HCT116 (cell line): Measurements from ENCODE around the gene KSR2. TPM values are rescaled to one million over a fixed set of nuclear protein-coding genes. Genes with fewer than 3 reads are reported as not detected.

ENCODE experiments used
- ATAC-seq: fragments of 200-7000 bp; cut with Tn5 transposase; 2 replicates; pipeline ENCODE4 v1.9.1; 2020; ENCODE audit warnings: mild to moderate bottlenecking, moderate library complexity
- BruUV-seq: library from RNA; stranded (reverse); fragments of 400-500 nt; replicated peaks from 2 replicates; lab custom pipeline; 2021; lab: Mats Ljungman, UMichigan
- CTCF ChIA-PET: fragments of 300-600 bp; sonication (Branson Sonifier 250); formaldehyde crosslinking; loops from one replicate; lab custom pipeline; 2021; ENCODE audit warnings: antibody characterized with exemption; lab: Charles Lee
- POLR2A ChIA-PET: fragments of 300-600, 350-600 bp; sonication (Branson Sonifier 250); formaldehyde crosslinking; loops from one replicate; lab custom pipeline; 2021; ENCODE audit warnings: antibody characterized with exemption; lab: Charles Lee
- RAD21 ChIA-PET, 2 experiments: fragments of 300-600 bp; sonication (Branson Sonifier 250); formaldehyde crosslinking; loops; one replicate each; lab custom pipeline; 2023; ENCODE audit warnings: low total read pairs in 2 of 2; ENCODE audit not compliant: uncharacterized antibody in 2 of 2, unreplicated experiment in 2 of 2, low non-redundant PET in 1 of 2; lab: Charles Lee
- DNase-seq: peaks from one replicate; pipeline ENCODE4 v3.0.0-alpha.2; 2010; ENCODE audit warnings: low read depth, low spot score
- H2AFZ ChIP-seq: fragments of 200-600 bp; shearing (Covaris generic), sonication (generic); 2 replicates; pipeline ENCODE4 v1.6.1; 2017; ENCODE audit warnings: low read depth, mixed run types, mixed read lengths, antibody characterized with exemption, low read length; ENCODE audit not compliant: poor library complexity, severe bottlenecking
- H3K27ac ChIP-seq: 2 replicates; pipeline ENCODE4 v1.5.1; 2012; ENCODE audit warnings: low read depth, low read length
- H3K27me3 ChIP-seq: fragments of 200-600 bp; sonication (generic); 2 replicates; pipeline ENCODE4 v1.6.1; 2016; ENCODE audit warnings: mixed run types, low read length, mixed read lengths; ENCODE audit not compliant: insufficient read depth
- H3K36me3 ChIP-seq, 2 experiments: fragments of 200-500 bp in 1 of 2; fragments of 200-600 bp in 1 of 2; sonication (Bioruptor generic) in 1 of 2; sonication (generic) in 1 of 2; 2 replicates each; pipeline versions ENCODE4 v1.5.1 to v1.6.1; 2014 to 2016; ENCODE audit warnings: low read length in 2 of 2, inconsistent platforms in 1 of 2, mixed read lengths in 1 of 2, mixed run types in 1 of 2; ENCODE audit not compliant: insufficient read depth in 2 of 2, control insufficient read depth in 1 of 2
- H3K4me1 ChIP-seq, 2 experiments: fragments of 200-600 bp in 1 of 2; sonication (generic) in 1 of 2; 2 replicates each; pipeline versions ENCODE4 v1.5.1 to v1.6.1; 2012 to 2017; ENCODE audit warnings: low read length in 2 of 2, inconsistent platforms in 1 of 2, mild to moderate bottlenecking in 1 of 2, mixed read lengths in 1 of 2, mixed run types in 1 of 2, moderate library complexity in 1 of 2; ENCODE audit not compliant: insufficient read depth in 2 of 2, control insufficient read depth in 1 of 2
- H3K4me2 ChIP-seq: fragments of 200-600 bp; sonication (generic); 2 replicates; pipeline ENCODE4 v1.6.1; 2017; ENCODE audit warnings: mixed run types, low read length, mixed read lengths
- H3K4me3 ChIP-seq, 2 experiments: fragments of 200-600 bp in 1 of 2; sonication (generic) in 1 of 2; replicated peaks in 1 of 2; 2 replicates each; pipeline ENCODE4 v1.5.1; 2011 to 2016; ENCODE audit warnings: low read length in 2 of 2, control low read depth in 1 of 2, low read depth in 1 of 2, mild to moderate bottlenecking in 1 of 2, mixed read lengths in 1 of 2, mixed run types in 1 of 2
- H3K79me2 ChIP-seq: fragments of 200-600 bp; sonication (generic); 2 replicates; pipeline ENCODE4 v1.6.1; 2017; ENCODE audit warnings: mild to moderate bottlenecking, mixed run types, low read length, moderate library complexity, mixed read lengths; ENCODE audit not compliant: insufficient read depth
- H3K9ac ChIP-seq: fragments of 200-600 bp; sonication (generic); 2 replicates; pipeline ENCODE4 v1.6.1; 2016; ENCODE audit warnings: low read length, mixed read lengths
- H3K9me2 ChIP-seq: fragments of 200-600 bp; sonication (generic), shearing (Covaris generic); 2 replicates; pipeline ENCODE4 v1.6.1; 2017; ENCODE audit warnings: mixed run types, mild to moderate bottlenecking, moderate library complexity; ENCODE audit not compliant: insufficient read depth
- H3K9me3 ChIP-seq, 2 experiments: fragments of 200-500 bp in 1 of 2; fragments of 200-600 bp in 1 of 2; sonication (Bioruptor generic) in 1 of 2; sonication (generic) in 1 of 2; 2 replicates each; pipeline ENCODE4 v1.6.1; 2014 to 2017; ENCODE audit warnings: low read length in 2 of 2, mixed read lengths in 2 of 2, inconsistent platforms in 1 of 2, low read depth in 1 of 2, mild to moderate bottlenecking in 1 of 2, mixed run types in 1 of 2, moderate library complexity in 1 of 2; ENCODE audit not compliant: control insufficient read depth in 1 of 2, insufficient read depth in 1 of 2
- H4K20me1 ChIP-seq: fragments of 200-600 bp; sonication (generic), shearing (Covaris generic); 2 replicates; pipeline ENCODE4 v1.6.1; 2017; ENCODE audit warnings: mixed run types, mild to moderate bottlenecking, moderate library complexity; ENCODE audit not compliant: insufficient read depth
- ATF3 ChIP-seq: IDR thresholded peaks from 2 replicates; pipeline ENCODE4 v1.6.1; 2012
- CEBPB ChIP-seq: IDR thresholded peaks from 2 replicates; pipeline ENCODE4 v1.6.1; 2012; ENCODE audit warnings: low read depth
- CTCF ChIP-seq, 3 experiments: fragments of 200-600 bp in 1 of 3; sonication (generic) in 1 of 3; IDR thresholded peaks in 2 of 3; conservative IDR thresholded peaks in 1 of 3; 2 replicates each; pipeline ENCODE4 v1.5.1; 2012 to 2017; ENCODE audit warnings: low read depth in 2 of 3, low read length in 2 of 3, antibody characterized with exemption in 1 of 3, borderline replicate concordance in 1 of 3, control low read depth in 1 of 3, mild to moderate bottlenecking in 1 of 3, mixed read lengths in 1 of 3, mixed run types in 1 of 3, moderate library complexity in 1 of 3; ENCODE audit not compliant: insufficient read depth in 1 of 3
- EGR1 ChIP-seq: IDR thresholded peaks from 2 replicates; pipeline ENCODE4 v1.6.1; 2012; ENCODE audit warnings: low read depth
- EZH2phosphoT487 ChIP-seq: fragments of 200-600 bp; IDR thresholded peaks from 2 replicates; pipeline ENCODE4 v1.6.1; 2018; ENCODE audit warnings: antibody characterized with exemption, borderline replicate concordance
- JUND ChIP-seq: IDR thresholded peaks from 2 replicates; pipeline ENCODE4 v1.6.1; 2012
- POLR2A ChIP-seq: IDR thresholded peaks from 2 replicates; pipeline ENCODE4 v1.7.0; 2011; ENCODE audit warnings: borderline replicate concordance; ENCODE audit not compliant: insufficient read depth, insufficient read length; ENCODE audit errors: extremely low read depth
- POLR2AphosphoS5 ChIP-seq: IDR thresholded peaks from 2 replicates; pipeline ENCODE4 v1.6.1; 2011; ENCODE audit warnings: mild to moderate bottlenecking, low read depth, low read length, moderate library complexity
- REST ChIP-seq: IDR thresholded peaks from 2 replicates; pipeline ENCODE4 v1.6.1; 2012; ENCODE audit warnings: low read depth
- SIN3A ChIP-seq: IDR thresholded peaks from 2 replicates; pipeline ENCODE4 v1.6.1; 2012; ENCODE audit warnings: low read depth
- SRF ChIP-seq: IDR thresholded peaks from 2 replicates; pipeline ENCODE4 v1.6.1; 2012; ENCODE audit warnings: low read depth
- YY1 ChIP-seq: IDR thresholded peaks from 2 replicates; pipeline ENCODE4 v1.6.1; 2011; ENCODE audit warnings: low read length, low read depth, moderate library complexity, mild to moderate bottlenecking; ENCODE audit not compliant: insufficient replicate concordance; ENCODE audit errors: extremely low read depth
- intact Hi-C: fragments of 100-400 bp; cut with micrococcal nuclease; formaldehyde crosslinking; loops from 2 replicates; pipeline ENCODE4 v1.10.0; 2022
- total RNA-seq: library from RNA; stranded (reverse); gene quantifications from one replicate; pipeline ENCODE4 v1.2.1, GENCODE V29; 2021; ENCODE audit not compliant: unreplicated experiment

The KSR2 gene
- total RNA-seq, 1 experiment from 2014 or later = 10.1 TPM

- intact Hi-C loops = no loop called here
- H2AFZ ChIP-seq = no peak overlapping the region
- RAD21 ChIA-PET = no interaction called here
- peaks cover 0 to 17% of the 10 kb centered on the region in 2 experiments; a peak in 1 of 4 replicates for H3K4me1 ChIP-seq
- no peak overlapping the region for H3K4me3 ChIP-seq
- H3K9ac ChIP-seq = no peak overlapping the region
- H3K36me3 ChIP-seq = no peaks in the 10 kb centered on the region
- DNase-seq = no peak
- no peak overlapping the region for H3K4me2 ChIP-seq
- POLR2A ChIA-PET = no interaction called here
- no peak for ATAC-seq
- no peaks in the 10 kb centered on the region for H3K79me2 ChIP-seq
- no peaks in the 10 kb centered on the region for H4K20me1 ChIP-seq
- BruUV-seq = no TSS peak
- CTCF ChIA-PET = no interaction called here
- H3K27ac ChIP-seq = no peak overlapping the region
- no peaks in the 10 kb centered on the region for H3K9me3 ChIP-seq
- no peaks in the 10 kb centered on the region for H3K9me2 ChIP-seq
- H3K27me3 ChIP-seq = no peaks in the 10 kb centered on the region
- no peak for TF ChIP-seq POLR2AphosphoS5
- TF ChIP-seq EGR1 = no peak
- TF ChIP-seq CEBPB = no peak
- no peak for TF ChIP-seq SRF
- no peak for TF ChIP-seq SIN3A
- TF ChIP-seq CTCF (IDR thresholded peaks at IDR 0.05 in 2 of 3, conservative IDR thresholded peaks at IDR 0.05 in 1 of 3; ENCODE audit: borderline replicate concordance in 1 of 3, insufficient read depth in 1 of 3, low read depth in 2 of 3, low read length in 2 of 3) = no peak
- TF ChIP-seq REST = no peak
- TF ChIP-seq ATF3 = no peak
- TF ChIP-seq POLR2A = no peak
- no peak for TF ChIP-seq JUND
- no peak for TF ChIP-seq EZH2phosphoT487
- no peak for TF ChIP-seq YY1
Observed at GRCh38 chr12:117703584-117703983, 265.2 kb downstream of the KSR2 start.
